Body of pancreas (tissue), 4 donors: ENCODE measurements around the gene C1QTNF9B. TPM values are rescaled to one million over a fixed set of nuclear protein-coding genes. Genes with fewer than 3 reads are reported as not detected.
A peak's percentile ranks its signal among the peaks of the same experiment; 100 is the strongest.

Experiments
- ATAC-seq: fragments of 150-250 bp; one replicate; pipeline ENCODE4 v1.9.1; 2016
- DNase-seq, 4 donors: peaks; one replicate each; pipeline ENCODE4 v3.0.0-alpha.2; 2019
- H3K27ac ChIP-seq, 4 donors: fragments of 200-600 bp; sonication (generic); 1 replicate in 3 of 4; 2 replicates in 1 of 4; pipeline versions ENCODE4 v1.5.1 to v1.6.1; 2016 to 2019; ENCODE audit warnings: mild to moderate bottlenecking in 1 of 4, mixed read lengths in 1 of 4, moderate library complexity in 1 of 4
- H3K27me3 ChIP-seq, 2 donors: fragments of 200-600 bp; sonication (generic); one replicate each; pipeline ENCODE4 v1.6.0; 2016; ENCODE audit warnings: mild to moderate bottlenecking in 1 of 2
- H3K36me3 ChIP-seq, 2 donors: fragments of 200-600 bp; sonication (generic); replicated peaks in 1 of 2; 2 replicates each; pipeline ENCODE4 v1.5.1; 2016; ENCODE audit warnings: low read depth in 2 of 2; ENCODE audit not compliant: insufficient read depth in 1 of 2
- H3K4me1 ChIP-seq: fragments of 200-600 bp; sonication (generic); one replicate; pipeline ENCODE4 v1.6.0; 2016
- H3K4me3 ChIP-seq, 2 donors: fragments of 200-600 bp; sonication (generic); 1 replicate in 1 of 2; 2 replicates in 1 of 2; pipeline ENCODE4 v1.5.1; 2016 to 2019
- H3K9me3 ChIP-seq, 3 donors: fragments of 200-600 bp; sonication (generic); 1 replicate in 2 of 3; 2 replicates in 1 of 3; pipeline ENCODE4 v1.5.1; 2016
- POLR2A ChIP-seq, 3 donors: fragments of 450-650 bp; IDR thresholded peaks; one replicate each; pipeline ENCODE4 v1.6.1; 2016; ENCODE audit warnings: antibody characterized with exemption in 3 of 3, mild to moderate bottlenecking in 2 of 3
- WGBS, 2 donors: methylation state at CpG; one replicate each; pipeline ENCODE4 v1.1.5; 2017; 5-methylcytosine and 5-hydroxymethylcytosine counted together
- intact Hi-C: fragments of 100-400 bp; cut with DNase I; formaldehyde crosslinking; loops from one replicate; pipeline ENCODE4 v1.15.1; 2023
- total RNA-seq, 2 donors: library from RNA; depleted of rRNA; stranded (reverse); fragments of >200 nt; gene quantifications; one replicate each; pipeline ENCODE4 v1.1.0, GENCODE V29; 2016
- TF ChIP-seq, protein P1 (sequence below), 7 experiments: fragments of 450-650 bp in 4 of 7; fragments of 200-600 bp in 3 of 7; sonication (generic) in 3 of 7; IDR thresholded peaks; one replicate each; pipeline ENCODE4 v1.5.1; 2016 to 2019; ENCODE audit warnings: antibody characterized with exemption in 7 of 7

Gene C1QTNF9B
- total RNA-seq, 2 donors from 2014 or later, result not detected

GRCh38 chr13:23934520-23934919, 37.2 kb upstream of the C1QTNF9B start:
- H3K27me3 ChIP-seq, result no peaks in the 10 kb centered on the region
- H3K4me1 ChIP-seq, result no peaks in the 10 kb centered on the region
- ATAC-seq (no peak), DNase-seq (no peak)
- no peak overlapping the region for H3K27ac ChIP-seq
- H3K36me3 ChIP-seq, result no peaks in the 10 kb centered on the region
- WGBS, 2 donors, result 68 to 70% methylated on average over 2 of the region's 2 CpGs
- H3K4me3 ChIP-seq, result no peak overlapping the region
- intact Hi-C loops, result no loop called here
- H3K9me3 ChIP-seq, result no peaks in the 10 kb centered on the region
- no peak for TF ChIP-seq POLR2A (IDR thresholded peaks at IDR 0.05)

DNA sequence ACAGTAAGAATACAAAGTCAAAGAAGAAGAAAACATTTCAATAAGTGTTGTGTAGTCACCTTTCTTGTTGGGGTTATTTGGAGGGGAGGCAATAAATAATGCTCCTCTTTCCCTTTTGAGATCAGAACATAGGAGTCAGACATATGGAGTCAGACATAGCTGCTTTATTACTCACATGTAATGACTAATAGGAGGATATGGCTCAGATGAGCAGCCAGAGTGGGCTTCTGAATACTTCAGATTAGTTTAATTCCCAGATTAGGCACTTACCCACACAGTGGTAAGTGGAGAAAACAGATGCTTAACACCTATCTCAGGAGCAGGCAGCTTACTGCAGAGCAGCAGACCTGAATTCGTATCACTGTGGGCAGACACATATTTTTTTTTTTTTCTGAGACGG, 31.7 kb upstream of the C1QTNF9B start:
- no peak overlapping the region for H3K27ac ChIP-seq
- 90 to 95% methylated on average over 2 of the region's 2 CpGs for WGBS, 2 donors
- TF ChIP-seq, protein P1, sequence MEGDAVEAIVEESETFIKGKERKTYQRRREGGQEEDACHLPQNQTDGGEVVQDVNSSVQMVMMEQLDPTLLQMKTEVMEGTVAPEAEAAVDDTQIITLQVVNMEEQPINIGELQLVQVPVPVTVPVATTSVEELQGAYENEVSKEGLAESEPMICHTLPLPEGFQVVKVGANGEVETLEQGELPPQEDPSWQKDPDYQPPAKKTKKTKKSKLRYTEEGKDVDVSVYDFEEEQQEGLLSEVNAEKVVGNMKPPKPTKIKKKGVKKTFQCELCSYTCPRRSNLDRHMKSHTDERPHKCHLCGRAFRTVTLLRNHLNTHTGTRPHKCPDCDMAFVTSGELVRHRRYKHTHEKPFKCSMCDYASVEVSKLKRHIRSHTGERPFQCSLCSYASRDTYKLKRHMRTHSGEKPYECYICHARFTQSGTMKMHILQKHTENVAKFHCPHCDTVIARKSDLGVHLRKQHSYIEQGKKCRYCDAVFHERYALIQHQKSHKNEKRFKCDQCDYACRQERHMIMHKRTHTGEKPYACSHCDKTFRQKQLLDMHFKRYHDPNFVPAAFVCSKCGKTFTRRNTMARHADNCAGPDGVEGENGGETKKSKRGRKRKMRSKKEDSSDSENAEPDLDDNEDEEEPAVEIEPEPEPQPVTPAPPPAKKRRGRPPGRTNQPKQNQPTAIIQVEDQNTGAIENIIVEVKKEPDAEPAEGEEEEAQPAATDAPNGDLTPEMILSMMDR (IDR thresholded peaks at IDR 0.05), result no peak
- no peak for TF ChIP-seq POLR2A (IDR thresholded peaks at IDR 0.05)
- intact Hi-C loops, result no loop called here
- no peak overlapping the region for H3K4me3 ChIP-seq
- H3K36me3 ChIP-seq, result no peaks in the 10 kb centered on the region
- ATAC-seq (no peak), DNase-seq (no peak)
- no peaks in the 10 kb centered on the region for H3K27me3 ChIP-seq
- H3K9me3 ChIP-seq, result no peaks in the 10 kb centered on the region
- H3K4me1 ChIP-seq, result no peaks in the 10 kb centered on the region

- H3K27ac ChIP-seq, result no peak overlapping the region
- H3K9me3 ChIP-seq, result peaks cover 0 to 3% (median 0%) of the 10 kb centered on the region in 3 donors
- H3K4me3 ChIP-seq, result no peak overlapping the region
- DNase-seq (no peak), ATAC-seq (no peak)
- 33 to 37% methylated on average over 1 of the region's 1 CpG for WGBS, 2 donors
- H3K4me1 ChIP-seq, result no peaks in the 10 kb centered on the region
- H3K27me3 ChIP-seq, result no peaks in the 10 kb centered on the region
- TF ChIP-seq, protein P1 (IDR thresholded peaks at IDR 0.05), result no peak
- TF ChIP-seq POLR2A (IDR thresholded peaks at IDR 0.05), result no peak
- no peaks in the 10 kb centered on the region for H3K36me3 ChIP-seq
- intact Hi-C loops, result no loop called here
Measured at GRCh38 chr13:23923031-23923430, 25.7 kb upstream of the C1QTNF9B start.

DNA sequence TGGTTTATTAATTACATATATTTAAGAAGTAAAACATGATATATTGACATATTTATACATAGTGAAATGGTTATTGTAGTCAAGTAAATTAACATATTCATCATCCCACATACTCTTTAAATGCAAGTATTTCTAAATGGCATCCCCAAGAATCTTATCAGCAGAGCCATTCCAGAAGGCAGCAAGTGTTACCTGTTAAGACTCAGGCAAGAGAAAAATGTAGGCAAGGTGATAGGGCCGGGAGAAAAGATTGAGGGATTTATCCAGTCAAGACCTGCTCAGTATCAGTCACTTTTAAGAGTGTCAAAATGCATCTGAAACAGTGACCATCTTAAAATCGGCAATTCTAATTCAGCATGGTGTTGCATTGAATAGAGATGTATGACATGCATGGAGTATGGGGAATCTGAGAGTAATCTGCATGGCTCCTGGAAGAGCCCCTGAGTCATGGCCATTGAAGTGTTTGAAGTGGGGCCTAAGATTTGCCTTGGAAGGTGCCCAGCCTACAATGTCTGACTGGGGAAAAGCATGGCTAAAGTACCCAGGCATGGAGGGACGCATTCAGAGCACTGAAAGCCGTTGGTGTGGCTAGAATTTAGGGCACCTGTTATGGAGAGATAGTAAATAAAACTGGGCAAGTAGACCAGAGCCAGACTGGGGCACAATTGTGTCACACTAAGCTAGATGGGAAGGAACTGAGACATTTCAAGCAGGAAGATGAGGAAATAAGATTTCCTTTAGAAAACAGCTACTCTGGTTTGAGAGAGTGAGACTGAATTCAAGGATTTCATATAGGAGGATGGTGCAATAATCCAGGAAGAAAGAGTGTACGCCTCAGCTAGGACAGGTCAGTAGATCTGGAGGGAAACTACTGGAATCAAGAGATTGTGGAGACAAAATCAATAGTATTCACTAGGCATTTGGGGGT, 25.0 kb upstream of the C1QTNF9B start:
- H3K4me1 ChIP-seq, result no peaks in the 10 kb centered on the region
- no peaks in the 10 kb centered on the region for H3K27me3 ChIP-seq
- DNase-seq (no peak), ATAC-seq (no peak)
- no peak for TF ChIP-seq POLR2A (IDR thresholded peaks at IDR 0.05)
- TF ChIP-seq, protein P1 (IDR thresholded peaks at IDR 0.05), result no peak
- intact Hi-C loops, result no loop called here
- peaks cover 0 to 3% (median 0%) of the 10 kb centered on the region in 3 donors for H3K9me3 ChIP-seq
- H3K4me3 ChIP-seq, result no peak overlapping the region
- WGBS, 2 donors, result 60 to 63% methylated on average over 5 of the region's 5 CpGs
- no peaks in the 10 kb centered on the region for H3K36me3 ChIP-seq
- no peak overlapping the region for H3K27ac ChIP-seq

DNA sequence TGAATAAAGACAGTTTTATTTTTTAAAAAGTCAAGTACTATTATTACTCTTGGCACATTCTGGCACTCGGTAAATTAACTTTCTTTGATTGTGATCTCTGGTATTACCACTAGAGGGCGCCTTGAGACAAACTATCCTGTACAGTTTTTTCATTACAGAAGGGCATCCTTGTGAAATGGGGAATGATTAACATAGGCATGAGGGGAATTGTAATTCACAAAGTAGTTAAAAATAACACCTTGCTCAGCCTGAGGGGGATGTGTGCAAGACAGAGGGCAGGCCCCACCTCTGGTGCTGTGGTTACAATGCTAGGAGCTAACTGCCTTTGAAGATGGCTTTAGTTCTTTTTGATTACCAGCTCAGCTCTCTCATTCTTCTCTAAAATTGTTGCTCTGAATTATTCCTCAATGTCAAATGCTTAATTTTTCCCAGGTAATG, 24.2 kb upstream of the C1QTNF9B start:
- peak; percentile 38 for ATAC-seq
- no peaks in the 10 kb centered on the region for H3K4me1 ChIP-seq
- H3K27me3 ChIP-seq, result no peaks in the 10 kb centered on the region
- H3K4me3 ChIP-seq, result no peak overlapping the region
- H3K36me3 ChIP-seq, result no peaks in the 10 kb centered on the region
- DNase-seq, result peak in 1 of 4 donors; percentile 15
- TF ChIP-seq POLR2A (IDR thresholded peaks at IDR 0.05), result no peak
- TF ChIP-seq, protein P1 (IDR thresholded peaks at IDR 0.05), result peak in 6 of 7 experiments; percentile 45 to 77 (median 62)
- 8 to 10% methylated on average over 2 of the region's 2 CpGs for WGBS, 2 donors
- H3K27ac ChIP-seq, result no peak overlapping the region
- peaks cover 0 to 3% (median 0%) of the 10 kb centered on the region in 3 donors for H3K9me3 ChIP-seq
- intact Hi-C loops, result no loop called here
